ENCODE results near the gene ABO.

GRCh38 chr9:133207021-133207531, 67.9 kb downstream of the ABO start:
- TF ChIP-seq, protein P1, sequence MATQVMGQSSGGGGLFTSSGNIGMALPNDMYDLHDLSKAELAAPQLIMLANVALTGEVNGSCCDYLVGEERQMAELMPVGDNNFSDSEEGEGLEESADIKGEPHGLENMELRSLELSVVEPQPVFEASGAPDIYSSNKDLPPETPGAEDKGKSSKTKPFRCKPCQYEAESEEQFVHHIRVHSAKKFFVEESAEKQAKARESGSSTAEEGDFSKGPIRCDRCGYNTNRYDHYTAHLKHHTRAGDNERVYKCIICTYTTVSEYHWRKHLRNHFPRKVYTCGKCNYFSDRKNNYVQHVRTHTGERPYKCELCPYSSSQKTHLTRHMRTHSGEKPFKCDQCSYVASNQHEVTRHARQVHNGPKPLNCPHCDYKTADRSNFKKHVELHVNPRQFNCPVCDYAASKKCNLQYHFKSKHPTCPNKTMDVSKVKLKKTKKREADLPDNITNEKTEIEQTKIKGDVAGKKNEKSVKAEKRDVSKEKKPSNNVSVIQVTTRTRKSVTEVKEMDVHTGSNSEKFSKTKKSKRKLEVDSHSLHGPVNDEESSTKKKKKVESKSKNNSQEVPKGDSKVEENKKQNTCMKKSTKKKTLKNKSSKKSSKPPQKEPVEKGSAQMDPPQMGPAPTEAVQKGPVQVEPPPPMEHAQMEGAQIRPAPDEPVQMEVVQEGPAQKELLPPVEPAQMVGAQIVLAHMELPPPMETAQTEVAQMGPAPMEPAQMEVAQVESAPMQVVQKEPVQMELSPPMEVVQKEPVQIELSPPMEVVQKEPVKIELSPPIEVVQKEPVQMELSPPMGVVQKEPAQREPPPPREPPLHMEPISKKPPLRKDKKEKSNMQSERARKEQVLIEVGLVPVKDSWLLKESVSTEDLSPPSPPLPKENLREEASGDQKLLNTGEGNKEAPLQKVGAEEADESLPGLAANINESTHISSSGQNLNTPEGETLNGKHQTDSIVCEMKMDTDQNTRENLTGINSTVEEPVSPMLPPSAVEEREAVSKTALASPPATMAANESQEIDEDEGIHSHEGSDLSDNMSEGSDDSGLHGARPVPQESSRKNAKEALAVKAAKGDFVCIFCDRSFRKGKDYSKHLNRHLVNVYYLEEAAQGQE (IDR thresholded peaks at IDR 0.05; ENCODE audit: insufficient read depth in 1 of 2, low read depth in 2 of 2, low read length in 2 of 2): no peak
- no peak for TF ChIP-seq TAF1 (IDR thresholded peaks at IDR 0.05; ENCODE audit: borderline replicate concordance, insufficient read depth, low read length)
